ENCODE results near the gene CDHR3. TPM values are rescaled to one million over a fixed set of nuclear protein-coding genes. Genes with fewer than 3 reads are reported as not detected.

The CDHR3 gene
- total and polyA plus RNA-seq, 9 of the 15 experiments (the other 6 are each of a cell fraction or from before 2014, with no cell fraction given), result 0.03 to 0.66 (median 0.24) TPM; not detected in 1

- FAIRE-seq (no peak), DNase-seq (ENCODE audit: extremely low read depth in 1 of 4, low spot score in 3 of 4) (no peak), ATAC-seq (no peak)
- Histone ChIP-seq H3K4me1 (replicated peaks in 1 of 2; ENCODE audit: control insufficient read depth in 2 of 2, insufficient read depth in 2 of 2, low read length in 2 of 2) (peaks cover 0 to 13% of the 10 kb centered on the region in 2 experiments; a peak in 3 of 5 replicates), H3K36me3 (ENCODE audit: control insufficient read depth, insufficient read depth, low read length) (no peaks in the 10 kb centered on the region), H3K9ac (ENCODE audit: insufficient read depth in 1 of 2, low read depth in 2 of 2, low read length in 2 of 2) (no peak overlapping the region), H3K4me2 (ENCODE audit: insufficient read depth, low read length) (no peak overlapping the region), H3K27me3 (ENCODE audit: control insufficient read depth in 2 of 2, insufficient read depth in 2 of 2, low read length in 2 of 2) (peaks cover 35 to 56% of the 10 kb centered on the region in 2 experiments), H3K4me3 (no peak overlapping the region), H2AFZ (ENCODE audit: low read depth, low read length) (no peak overlapping the region), H4K20me1 (replicated peaks; ENCODE audit: control insufficient read depth, insufficient read depth, low read length) (peaks cover 10% of the 10 kb centered on the region; the same call in 1 of the 2 replicates), H3K27ac (ENCODE audit: extremely low read depth, low read depth, low read length) (no peak overlapping the region), H3K9me3 (replicated peaks; ENCODE audit: control insufficient read depth, insufficient read depth, low read depth, low read length) (no peaks in the 10 kb centered on the region), H3K9me1 (ENCODE audit: control insufficient read depth, insufficient read depth, low read length) (no peaks in the 10 kb centered on the region), H3K79me2 (ENCODE audit: control insufficient read depth, insufficient read depth, low read length) (no peaks in the 10 kb centered on the region)
- intact Hi-C loops (cut with micrococcal nuclease), result no loop called here
- no peak for TF ChIP-seq ZNF77 (CRISPR knock-in tag; IDR thresholded peaks at IDR 0.05)
- no TSS peak for BruUV-seq (replicated peaks)
- in situ Hi-C loops (cut with MboI), result no loop called here
- POLR2A ChIA-PET, result interaction anchor here (1.1 kb wide), 1 partner anchor 22 kb away, joined by 4 read pairs; no protein-coding TSS in a partner anchor
- WGBS (ENCODE audit: insufficient coverage, low coverage, missing lambda C conversion rate), result 4% methylated on average over 2 of the region's 2 CpGs
- CTCF ChIA-PET (ENCODE audit: low intra/inter-chr PET ratio), result interaction anchor here (5.4 kb wide), 1 partner anchor 284 kb away, joined by 88 read pairs; no protein-coding TSS in a partner anchor
These were observed 82.1 kb downstream of the CDHR3 start for GRCh38 chr7:106045139-106045538.

DNA sequence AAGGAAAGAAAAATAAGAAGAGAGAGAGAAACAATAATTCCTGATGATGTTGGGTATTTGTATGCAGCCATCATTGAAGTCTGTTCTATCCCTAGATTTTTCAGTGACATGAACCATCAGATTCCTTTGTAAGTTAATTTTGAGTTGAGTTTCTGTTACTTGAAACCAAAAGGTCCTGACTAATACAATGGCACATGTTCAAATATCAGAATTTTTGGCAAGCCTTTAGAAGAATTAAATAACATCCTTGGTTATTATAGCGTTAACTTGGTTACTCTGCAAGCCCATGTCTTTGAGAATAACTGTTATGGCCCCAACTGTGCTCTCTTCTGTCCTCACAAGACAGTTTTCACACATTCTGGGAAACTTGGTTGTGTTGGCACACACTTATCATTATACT lies 82.5 kb downstream of the CDHR3 start:
- no TSS peak for BruUV-seq (replicated peaks)
- Histone ChIP-seq H3K4me1 (replicated peaks in 1 of 2; ENCODE audit: control insufficient read depth in 2 of 2, insufficient read depth in 2 of 2, low read length in 2 of 2) (peaks cover 0 to 12% of the 10 kb centered on the region in 2 experiments; a peak in 3 of 5 replicates), H4K20me1 (replicated peaks; ENCODE audit: control insufficient read depth, insufficient read depth, low read length) (peaks cover 12% of the 10 kb centered on the region; the same call in 1 of the 2 replicates), H3K4me3 (no peak overlapping the region), H3K9me3 (replicated peaks; ENCODE audit: control insufficient read depth, insufficient read depth, low read depth, low read length) (no peaks in the 10 kb centered on the region), H3K27ac (ENCODE audit: extremely low read depth, low read depth, low read length) (no peak overlapping the region), H3K79me2 (ENCODE audit: control insufficient read depth, insufficient read depth, low read length) (no peaks in the 10 kb centered on the region), H3K9ac (ENCODE audit: insufficient read depth in 1 of 2, low read depth in 2 of 2, low read length in 2 of 2) (no peak overlapping the region), H3K4me2 (ENCODE audit: insufficient read depth, low read length) (no peak overlapping the region), H3K36me3 (ENCODE audit: control insufficient read depth, insufficient read depth, low read length) (no peaks in the 10 kb centered on the region), H3K9me1 (ENCODE audit: control insufficient read depth, insufficient read depth, low read length) (no peaks in the 10 kb centered on the region), H2AFZ (ENCODE audit: low read depth, low read length) (no peak overlapping the region), H3K27me3 (ENCODE audit: control insufficient read depth in 2 of 2, insufficient read depth in 2 of 2, low read length in 2 of 2) (peaks cover 39 to 56% of the 10 kb centered on the region in 2 experiments)
- ChIA-PET CTCF (ENCODE audit: low intra/inter-chr PET ratio) (no interaction called here), POLR2A (interaction anchor here (1.1 kb wide), 1 partner anchor 23 kb away, joined by 4 read pairs; no protein-coding TSS in a partner anchor)
- TF ChIP-seq ZNF184 (CRISPR knock-in tag; IDR thresholded peaks at IDR 0.05) (no peak), SREBF1 (IDR thresholded peaks at IDR 0.05; ENCODE audit: borderline replicate concordance, low read depth, low read length) (no peak), HDAC2 (IDR thresholded peaks at IDR 0.05) (no peak), RAD51 (IDR thresholded peaks at IDR 0.05; ENCODE audit: borderline replicate concordance, low read depth) (no peak), ZNF644 (tag; IDR thresholded peaks at IDR 0.05; ENCODE audit: low read depth) (no peak), FOXK1 (CRISPR knock-in tag; IDR thresholded peaks at IDR 0.05; ENCODE audit: borderline replicate concordance) (no peak), ZNF282 (CRISPR knock-in tag; IDR thresholded peaks at IDR 0.05) (no peak), MYBL2 (IDR thresholded peaks at IDR 0.05; ENCODE audit: low read depth) (no peak), MYBL2 (CRISPR knock-in tag; IDR thresholded peaks at IDR 0.05; ENCODE audit: borderline replicate concordance) (no peak), GTF2F1 (IDR thresholded peaks at IDR 0.05; ENCODE audit: low read depth, low read length) (no peak), MCM7 (IDR thresholded peaks at IDR 0.05) (no peak), PHF21A (IDR thresholded peaks at IDR 0.05; ENCODE audit: borderline replicate concordance, low read depth) (no peak), MTA2 (IDR thresholded peaks at IDR 0.05; ENCODE audit: low read depth) (no peak), EHMT2 (IDR thresholded peaks at IDR 0.05) (no peak), ZNF3 (CRISPR knock-in tag; IDR thresholded peaks at IDR 0.05) (no peak)
- intact Hi-C loops (cut with micrococcal nuclease) (no loop called here), in situ Hi-C loops (cut with MboI) (no loop called here)
- ATAC-seq (no peak), DNase-seq (ENCODE audit: extremely low read depth in 1 of 4, low spot score in 3 of 4) (no peak), FAIRE-seq (no peak)
- WGBS (ENCODE audit: insufficient coverage, low coverage, missing lambda C conversion rate), result 0% methylated on average over 1 of the region's 1 CpG

All from K562 (cell line).